ENCODE measurements around the gene LAMA1.

LAMA1 gene

GRCh38 chr18:7048081-7048480 is 69.5 kb downstream of the LAMA1 start:
- Mint-ChIP-seq H3K9me3 (peaks cover 3% of the 10 kb centered on the region), H3K4me1 (no peaks in the 10 kb centered on the region), H3K27ac (no peak overlapping the region)

GRCh38 chr18:7047336-7047735 is 70.3 kb downstream of the LAMA1 start:
- Mint-ChIP-seq H3K36me3 (ENCODE audit: low read depth) (no peaks in the 10 kb centered on the region), H3K4me1 (no peaks in the 10 kb centered on the region), H3K4me3 (no peak overlapping the region), H3K27me3 (no peaks in the 10 kb centered on the region), H3K27ac (no peak overlapping the region), H3K9me3 (no peaks in the 10 kb centered on the region)
- DNase-seq (no peak), ATAC-seq (no peak)

More at GRCh38 chr18:7048081-7048480, 69.5 kb downstream of the LAMA1 start:
- DNase-seq (no peak), ATAC-seq (no peak)
- Mint-ChIP-seq H3K27me3 (no peaks in the 10 kb centered on the region), H3K36me3 (ENCODE audit: low read depth) (no peaks in the 10 kb centered on the region), H3K4me3 (no peak overlapping the region)

- Mint-ChIP-seq H3K27ac (no peak overlapping the region), H3K4me3 (no peak overlapping the region), H3K36me3 (ENCODE audit: low read depth) (no peaks in the 10 kb centered on the region), H3K9me3 (no peaks in the 10 kb centered on the region), H3K27me3 (peaks cover 4% of the 10 kb centered on the region), H3K4me1 (peaks cover 3% of the 10 kb centered on the region)
- DNase-seq, result no peak
- peak; percentile 40 for ATAC-seq
These were observed 79.2 kb downstream of the LAMA1 start for GRCh38 chr18:7038330-7038851.

GRCh38 chr18:7037470-7037869 is 80.1 kb downstream of the LAMA1 start:
- H3K9me3 Mint-ChIP-seq, result no peaks in the 10 kb centered on the region
- H3K4me3 Mint-ChIP-seq, result no peak overlapping the region
- no peak overlapping the region for H3K27ac Mint-ChIP-seq
- ATAC-seq (no peak), DNase-seq (no peak)
- H3K36me3 Mint-ChIP-seq (ENCODE audit: low read depth), result no peaks in the 10 kb centered on the region
- H3K27me3 Mint-ChIP-seq, result peaks cover 4% of the 10 kb centered on the region
- H3K4me1 Mint-ChIP-seq, result peaks cover 3% of the 10 kb centered on the region

- no peak overlapping the region for H3K27ac Mint-ChIP-seq
- no peaks in the 10 kb centered on the region for H3K9me3 Mint-ChIP-seq
- H3K27me3 Mint-ChIP-seq, result peaks cover 4% of the 10 kb centered on the region
- DNase-seq (no peak), ATAC-seq (no peak)
- H3K4me3 Mint-ChIP-seq, result no peak overlapping the region
- H3K4me1 Mint-ChIP-seq, result peaks cover 3% of the 10 kb centered on the region
- no peaks in the 10 kb centered on the region for H3K36me3 Mint-ChIP-seq (ENCODE audit: low read depth)
These were observed 81.8 kb downstream of the LAMA1 start for GRCh38 chr18:7035807-7036206.

- H3K9me3 Mint-ChIP-seq, result no peaks in the 10 kb centered on the region
- no peaks in the 10 kb centered on the region for H3K36me3 Mint-ChIP-seq (ENCODE audit: low read depth)
- H3K27me3 Mint-ChIP-seq, result peaks cover 4% of the 10 kb centered on the region
- ATAC-seq (no peak), DNase-seq (no peak)
- H3K27ac Mint-ChIP-seq, result no peak overlapping the region
- H3K4me3 Mint-ChIP-seq, result no peak overlapping the region
- H3K4me1 Mint-ChIP-seq, result peaks cover 3% of the 10 kb centered on the region
These were observed 82.7 kb downstream of the LAMA1 start for GRCh38 chr18:7034924-7035323.

GRCh38 chr18:7032537-7032936 is 85.1 kb downstream of the LAMA1 start:
- H3K9me3 Mint-ChIP-seq, result no peaks in the 10 kb centered on the region
- ATAC-seq (no peak), DNase-seq (no peak)
- peaks cover 1% of the 10 kb centered on the region for H3K27me3 Mint-ChIP-seq
- no peak overlapping the region for H3K27ac Mint-ChIP-seq
- no peak overlapping the region for H3K4me3 Mint-ChIP-seq
- H3K36me3 Mint-ChIP-seq (ENCODE audit: low read depth), result no peaks in the 10 kb centered on the region
- no peaks in the 10 kb centered on the region for H3K4me1 Mint-ChIP-seq

GRCh38 chr18:7028625-7029024 is 89.0 kb downstream of the LAMA1 start:
- ATAC-seq (no peak), DNase-seq (no peak)
- Mint-ChIP-seq H3K4me3 (no peak overlapping the region), H3K27me3 (no peaks in the 10 kb centered on the region), H3K36me3 (ENCODE audit: low read depth) (no peaks in the 10 kb centered on the region), H3K4me1 (no peaks in the 10 kb centered on the region), H3K27ac (no peak overlapping the region), H3K9me3 (no peaks in the 10 kb centered on the region)

- H3K36me3 Mint-ChIP-seq (ENCODE audit: low read depth), result no peaks in the 10 kb centered on the region
- ATAC-seq (no peak), DNase-seq (no peak)
- no peaks in the 10 kb centered on the region for H3K9me3 Mint-ChIP-seq
- H3K4me3 Mint-ChIP-seq, result no peak overlapping the region
- H3K4me1 Mint-ChIP-seq, result no peaks in the 10 kb centered on the region
- no peaks in the 10 kb centered on the region for H3K27me3 Mint-ChIP-seq
- H3K27ac Mint-ChIP-seq, result no peak overlapping the region
These were observed 92.4 kb downstream of the LAMA1 start for GRCh38 chr18:7025194-7025593.

- Mint-ChIP-seq H3K27ac (no peak overlapping the region), H3K27me3 (no peaks in the 10 kb centered on the region), H3K4me3 (no peak overlapping the region), H3K4me1 (no peaks in the 10 kb centered on the region), H3K9me3 (no peaks in the 10 kb centered on the region), H3K36me3 (ENCODE audit: low read depth) (no peaks in the 10 kb centered on the region)
- ATAC-seq, result no peak
- DNase-seq, result no peak
These were observed 94.0 kb downstream of the LAMA1 start for GRCh38 chr18:7023581-7023980.

- Mint-ChIP-seq H3K4me1 (no peaks in the 10 kb centered on the region), H3K27ac (no peak overlapping the region), H3K9me3 (no peaks in the 10 kb centered on the region), H3K27me3 (no peaks in the 10 kb centered on the region), H3K36me3 (ENCODE audit: low read depth) (no peaks in the 10 kb centered on the region), H3K4me3 (no peak overlapping the region)
- DNase-seq (no peak), ATAC-seq (no peak)
These were observed 94.5 kb downstream of the LAMA1 start for GRCh38 chr18:7023063-7023580.

- no peak overlapping the region for H3K4me3 Mint-ChIP-seq
- no peak overlapping the region for H3K27ac Mint-ChIP-seq
- H3K4me1 Mint-ChIP-seq, result no peaks in the 10 kb centered on the region
- no peaks in the 10 kb centered on the region for H3K9me3 Mint-ChIP-seq
- H3K27me3 Mint-ChIP-seq, result no peaks in the 10 kb centered on the region
- H3K36me3 Mint-ChIP-seq (ENCODE audit: low read depth), result no peaks in the 10 kb centered on the region
- DNase-seq (no peak), ATAC-seq (no peak)
These were observed 95.4 kb downstream of the LAMA1 start for GRCh38 chr18:7021994-7022840.

GRCh38 chr18:7020995-7021777 is 96.4 kb downstream of the LAMA1 start:
- no peak overlapping the region for H3K27ac Mint-ChIP-seq
- ATAC-seq (no peak), DNase-seq (no peak)
- H3K27me3 Mint-ChIP-seq, result no peaks in the 10 kb centered on the region
- no peak overlapping the region for H3K4me3 Mint-ChIP-seq
- H3K36me3 Mint-ChIP-seq (ENCODE audit: low read depth), result no peaks in the 10 kb centered on the region
- H3K9me3 Mint-ChIP-seq, result no peaks in the 10 kb centered on the region
- no peaks in the 10 kb centered on the region for H3K4me1 Mint-ChIP-seq

GRCh38 chr18:7017013-7017412 is 100.6 kb downstream of the LAMA1 start:
- no peaks in the 10 kb centered on the region for H3K36me3 Mint-ChIP-seq (ENCODE audit: low read depth)
- H3K4me3 Mint-ChIP-seq, result no peak overlapping the region
- H3K27me3 Mint-ChIP-seq, result peaks cover 2% of the 10 kb centered on the region
- no peak overlapping the region for H3K27ac Mint-ChIP-seq
- H3K4me1 Mint-ChIP-seq, result no peaks in the 10 kb centered on the region
- DNase-seq (no peak), ATAC-seq (no peak)
- no peaks in the 10 kb centered on the region for H3K9me3 Mint-ChIP-seq

- H3K27ac Mint-ChIP-seq, result no peak overlapping the region
- no peak overlapping the region for H3K4me3 Mint-ChIP-seq
- no peak for ATAC-seq
- H3K27me3 Mint-ChIP-seq, result peaks cover 4% of the 10 kb centered on the region
- no peaks in the 10 kb centered on the region for H3K9me3 Mint-ChIP-seq
- no peak for DNase-seq
- H3K36me3 Mint-ChIP-seq (ENCODE audit: low read depth), result no peaks in the 10 kb centered on the region
- no peaks in the 10 kb centered on the region for H3K4me1 Mint-ChIP-seq
These were observed 106.5 kb downstream of the LAMA1 start for GRCh38 chr18:7011142-7011541.

Data from activated naive CD8-positive, alpha-beta T cell treated with anti-CD3 and anti-CD28 coated beads, Interleukin-2, amount 50 U/mL, for 24 hours (primary cell).